Measurements from ENCODE around the gene LGALS9. TPM values are rescaled to one million over a fixed set of nuclear protein-coding genes. Genes with fewer than 3 reads are reported as not detected.

The LGALS9 gene
- total RNA-seq, 2 donors from 2014 or later, result 1.6 to 2.9 TPM

DNA sequence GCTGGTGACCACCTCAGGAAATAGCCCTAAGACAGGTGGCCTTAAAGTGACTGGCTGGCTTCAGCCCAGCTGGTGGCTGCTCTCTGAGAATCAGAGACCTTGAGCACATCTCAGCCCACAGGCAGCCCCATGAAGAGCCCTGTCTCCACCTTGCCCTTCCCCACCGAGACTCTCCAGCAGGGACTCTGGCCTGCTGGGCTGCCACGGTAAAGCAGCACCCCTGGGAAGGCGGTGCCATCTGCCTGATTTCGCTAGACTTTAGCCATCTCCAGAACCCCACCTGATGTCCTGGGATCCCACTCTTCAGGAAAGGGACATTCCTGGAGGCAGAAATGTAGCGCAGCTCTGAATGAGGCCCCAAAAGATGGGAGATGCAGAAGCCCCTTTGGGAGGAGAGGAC is 45.2 kb upstream of the LGALS9 start:
- no peak overlapping the region for H3K27ac Mint-ChIP-seq
- WGBS, 2 experiments (ENCODE audit: insufficient coverage in 1 of 2, insufficient read length in 1 of 2), result 89 to 94% methylated on average over 5 of the region's 5 CpGs
- H3K36me3 Mint-ChIP-seq (ENCODE audit: low read depth), result peaks cover 18% of the 10 kb centered on the region
- H3K9me3 Mint-ChIP-seq, result no peaks in the 10 kb centered on the region
- Histone ChIP-seq H3K27me3 (ENCODE audit: control insufficient read depth, insufficient read depth, low read length, poor library complexity, severe bottlenecking) (no peaks in the 10 kb centered on the region), H3K4me1 (ENCODE audit: control insufficient read depth, insufficient read depth, low read length) (no peaks in the 10 kb centered on the region), H3K4me3 (ENCODE audit: low read length) (no peak overlapping the region), H3K9me3 (ENCODE audit: control insufficient read depth, low read length) (no peaks in the 10 kb centered on the region), H3K9ac (ENCODE audit: extremely low read depth, low read length, poor library complexity, severe bottlenecking) (no peak overlapping the region), H3K27ac (ENCODE audit: low read depth, low read length) (no peak overlapping the region), H3K36me3 (ENCODE audit: control insufficient read depth, insufficient read depth, low read length) (peaks cover 4% of the 10 kb centered on the region)
- H3K27me3 Mint-ChIP-seq (ENCODE audit: insufficient read depth), result no peaks in the 10 kb centered on the region
- TF ChIP-seq, protein P1, sequence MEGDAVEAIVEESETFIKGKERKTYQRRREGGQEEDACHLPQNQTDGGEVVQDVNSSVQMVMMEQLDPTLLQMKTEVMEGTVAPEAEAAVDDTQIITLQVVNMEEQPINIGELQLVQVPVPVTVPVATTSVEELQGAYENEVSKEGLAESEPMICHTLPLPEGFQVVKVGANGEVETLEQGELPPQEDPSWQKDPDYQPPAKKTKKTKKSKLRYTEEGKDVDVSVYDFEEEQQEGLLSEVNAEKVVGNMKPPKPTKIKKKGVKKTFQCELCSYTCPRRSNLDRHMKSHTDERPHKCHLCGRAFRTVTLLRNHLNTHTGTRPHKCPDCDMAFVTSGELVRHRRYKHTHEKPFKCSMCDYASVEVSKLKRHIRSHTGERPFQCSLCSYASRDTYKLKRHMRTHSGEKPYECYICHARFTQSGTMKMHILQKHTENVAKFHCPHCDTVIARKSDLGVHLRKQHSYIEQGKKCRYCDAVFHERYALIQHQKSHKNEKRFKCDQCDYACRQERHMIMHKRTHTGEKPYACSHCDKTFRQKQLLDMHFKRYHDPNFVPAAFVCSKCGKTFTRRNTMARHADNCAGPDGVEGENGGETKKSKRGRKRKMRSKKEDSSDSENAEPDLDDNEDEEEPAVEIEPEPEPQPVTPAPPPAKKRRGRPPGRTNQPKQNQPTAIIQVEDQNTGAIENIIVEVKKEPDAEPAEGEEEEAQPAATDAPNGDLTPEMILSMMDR (conservative IDR thresholded peaks at IDR 0.05), result no peak
- no peak for DNase-seq
- H3K4me3 Mint-ChIP-seq, result no peak overlapping the region
- no peaks in the 10 kb centered on the region for H3K4me1 Mint-ChIP-seq

DNA sequence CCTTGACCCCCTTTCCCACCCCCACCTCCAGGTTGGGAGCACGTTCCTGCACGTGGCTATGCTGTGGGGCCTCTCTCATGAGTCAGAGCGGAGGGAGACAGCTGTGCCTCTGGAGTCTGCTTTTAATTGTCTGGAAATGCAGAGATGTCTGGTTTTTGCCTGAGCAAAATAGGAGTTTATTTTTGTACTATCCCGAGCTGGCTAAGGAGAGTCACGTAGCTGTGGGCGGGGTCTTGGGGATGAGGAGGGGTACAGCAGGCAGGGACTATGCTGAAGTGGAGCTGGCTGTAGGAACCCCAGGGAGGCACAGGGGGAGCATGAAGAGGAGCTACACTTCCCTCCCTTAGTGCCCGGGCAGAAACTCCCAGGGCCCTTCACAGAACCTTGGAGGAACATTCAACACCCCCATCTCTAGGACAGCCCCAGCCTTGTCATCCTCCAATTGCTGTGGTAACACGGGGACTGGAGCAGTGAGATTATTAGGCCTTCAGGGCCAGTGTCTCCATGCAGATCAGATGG is 44.7 kb upstream of the LGALS9 start:
- peaks cover 18% of the 10 kb centered on the region for H3K36me3 Mint-ChIP-seq (ENCODE audit: low read depth)
- no peaks in the 10 kb centered on the region for H3K27me3 ChIP-seq (ENCODE audit: control insufficient read depth, insufficient read depth, low read length, poor library complexity, severe bottlenecking)
- DNase-seq, result peak; percentile 44
- H3K9me3 Mint-ChIP-seq, result no peaks in the 10 kb centered on the region
- H3K4me1 ChIP-seq (ENCODE audit: control insufficient read depth, insufficient read depth, low read length), result no peaks in the 10 kb centered on the region
- TF ChIP-seq, protein P1 (conservative IDR thresholded peaks at IDR 0.05), result no peak
- H3K9ac ChIP-seq (ENCODE audit: extremely low read depth, low read length, poor library complexity, severe bottlenecking), result no peak overlapping the region
- no peak overlapping the region for H3K4me3 ChIP-seq (ENCODE audit: low read length)
- no peaks in the 10 kb centered on the region for H3K9me3 ChIP-seq (ENCODE audit: control insufficient read depth, low read length)
- no peak overlapping the region for H3K4me3 Mint-ChIP-seq
- no peaks in the 10 kb centered on the region for H3K4me1 Mint-ChIP-seq
- 73 to 91% methylated on average over 2 to 8 of the region's 8 CpGs for WGBS, 2 experiments (ENCODE audit: insufficient coverage in 1 of 2, insufficient read length in 1 of 2)
- H3K27ac ChIP-seq (ENCODE audit: low read depth, low read length), result no peak overlapping the region
- H3K36me3 ChIP-seq (ENCODE audit: control insufficient read depth, insufficient read depth, low read length), result peaks cover 4% of the 10 kb centered on the region
- H3K27me3 Mint-ChIP-seq (ENCODE audit: insufficient read depth), result no peaks in the 10 kb centered on the region
- no peak overlapping the region for H3K27ac Mint-ChIP-seq

DNA sequence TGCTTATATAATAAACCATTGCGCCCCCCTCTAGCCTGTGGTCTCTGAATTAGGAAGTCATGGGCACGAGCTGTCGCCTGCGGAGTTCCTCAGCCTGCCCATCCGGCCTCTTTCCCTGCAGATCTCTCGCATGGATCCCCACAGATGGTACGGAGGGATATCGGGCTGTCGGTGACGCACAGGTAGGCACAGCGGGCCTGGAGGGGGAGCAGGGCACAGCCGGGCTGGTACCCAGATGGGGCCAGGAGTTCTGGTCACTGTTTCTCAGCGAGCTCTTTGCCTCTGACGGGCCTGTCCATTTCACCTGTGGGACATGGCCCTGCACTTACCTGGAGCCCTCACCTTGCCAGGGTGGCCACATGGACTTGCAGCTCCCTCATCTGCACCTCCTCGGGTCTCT is 42.6 kb upstream of the LGALS9 start:
- H3K4me1 Mint-ChIP-seq, result no peaks in the 10 kb centered on the region
- no peaks in the 10 kb centered on the region for H3K9me3 ChIP-seq (ENCODE audit: control insufficient read depth, low read length)
- no peaks in the 10 kb centered on the region for H3K9me3 Mint-ChIP-seq
- H3K27me3 Mint-ChIP-seq (ENCODE audit: insufficient read depth), result no peaks in the 10 kb centered on the region
- H3K36me3 ChIP-seq (ENCODE audit: control insufficient read depth, insufficient read depth, low read length), result peaks cover 7% of the 10 kb centered on the region
- TF ChIP-seq, protein P1 (conservative IDR thresholded peaks at IDR 0.05), result no peak
- H3K27ac ChIP-seq (ENCODE audit: low read depth, low read length), result no peak overlapping the region
- no peak overlapping the region for H3K4me3 ChIP-seq (ENCODE audit: low read length)
- no peak overlapping the region for H3K4me3 Mint-ChIP-seq
- peaks cover 18% of the 10 kb centered on the region for H3K36me3 Mint-ChIP-seq (ENCODE audit: low read depth)
- no peaks in the 10 kb centered on the region for H3K27me3 ChIP-seq (ENCODE audit: control insufficient read depth, insufficient read depth, low read length, poor library complexity, severe bottlenecking)
- DNase-seq, result peak; percentile 40
- H3K4me1 ChIP-seq (ENCODE audit: control insufficient read depth, insufficient read depth, low read length), result no peaks in the 10 kb centered on the region
- WGBS, 2 experiments (ENCODE audit: insufficient coverage in 1 of 2, insufficient read length in 1 of 2), result 91 to 93% methylated on average over 12 to 15 of the region's 15 CpGs
- no peak overlapping the region for H3K27ac Mint-ChIP-seq
- no peak overlapping the region for H3K9ac ChIP-seq (ENCODE audit: extremely low read depth, low read length, poor library complexity, severe bottlenecking)

Measured in endodermal cell (in vitro differentiated cells).